ENCODE data around the gene AHDC1. TPM values are rescaled to one million over a fixed set of nuclear protein-coding genes. Genes with fewer than 3 reads are reported as not detected.
"Not testable (repeated sequence)": the region's sequence is repeated elsewhere in the genome, so short reads cannot be mapped to it uniquely, and the experiment has no call there.

Gene AHDC1
- total and polyA plus RNA-seq, 7 donors = 6.4 to 65.2 (median 35.9) TPM

DNA sequence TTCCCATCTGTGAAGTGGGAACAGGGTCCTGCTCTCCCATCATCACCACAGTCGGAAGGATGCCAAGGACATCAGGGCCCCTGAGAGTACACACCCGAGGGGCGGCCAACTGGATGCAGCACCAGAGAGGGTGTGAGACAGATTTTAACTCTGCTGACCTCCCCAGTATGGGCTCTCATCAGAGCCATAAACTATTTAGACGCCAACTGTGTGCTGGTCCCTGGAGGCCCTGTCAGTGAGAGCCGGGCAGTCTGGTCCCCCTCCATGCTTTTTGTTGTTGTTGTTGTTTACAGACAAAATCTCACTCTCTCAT lies 29.3 kb upstream of the AHDC1 start:
- Histone ChIP-seq H3K27me3 (ENCODE audit: insufficient read depth in 3 of 3, low read length in 2 of 3) (peaks cover 0 to 15% (median 7%) of the 10 kb centered on the region in 3 donors), H3K27ac (peak overlapping the region; percentile 41), H3K4me1 (peaks cover 8% of the 10 kb centered on the region), H3K4me3 (peak overlapping the region; percentile 60), H3K36me3 (ENCODE audit: insufficient read depth in 1 of 2, low read depth in 1 of 2) (no peaks in the 10 kb centered on the region), H3K9me3 (no peaks in the 10 kb centered on the region)
- TF ChIP-seq, protein P1, sequence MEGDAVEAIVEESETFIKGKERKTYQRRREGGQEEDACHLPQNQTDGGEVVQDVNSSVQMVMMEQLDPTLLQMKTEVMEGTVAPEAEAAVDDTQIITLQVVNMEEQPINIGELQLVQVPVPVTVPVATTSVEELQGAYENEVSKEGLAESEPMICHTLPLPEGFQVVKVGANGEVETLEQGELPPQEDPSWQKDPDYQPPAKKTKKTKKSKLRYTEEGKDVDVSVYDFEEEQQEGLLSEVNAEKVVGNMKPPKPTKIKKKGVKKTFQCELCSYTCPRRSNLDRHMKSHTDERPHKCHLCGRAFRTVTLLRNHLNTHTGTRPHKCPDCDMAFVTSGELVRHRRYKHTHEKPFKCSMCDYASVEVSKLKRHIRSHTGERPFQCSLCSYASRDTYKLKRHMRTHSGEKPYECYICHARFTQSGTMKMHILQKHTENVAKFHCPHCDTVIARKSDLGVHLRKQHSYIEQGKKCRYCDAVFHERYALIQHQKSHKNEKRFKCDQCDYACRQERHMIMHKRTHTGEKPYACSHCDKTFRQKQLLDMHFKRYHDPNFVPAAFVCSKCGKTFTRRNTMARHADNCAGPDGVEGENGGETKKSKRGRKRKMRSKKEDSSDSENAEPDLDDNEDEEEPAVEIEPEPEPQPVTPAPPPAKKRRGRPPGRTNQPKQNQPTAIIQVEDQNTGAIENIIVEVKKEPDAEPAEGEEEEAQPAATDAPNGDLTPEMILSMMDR (IDR thresholded peaks at IDR 0.05) = no peak
- no peak for ATAC-seq
- 74 to 81% (median 77%) methylated on average over 5 of the region's 5 CpGs for WGBS, 3 donors
- intact Hi-C loops (cut with DNase I) = no loop called here
- no peak for DNase-seq

- Histone ChIP-seq H3K36me3 (ENCODE audit: insufficient read depth in 1 of 2, low read depth in 1 of 2) (no peaks in the 10 kb centered on the region), H3K9me3 (no peaks in the 10 kb centered on the region), H3K4me1 (peaks cover 8% of the 10 kb centered on the region), H3K4me3 (no peak overlapping the region), H3K27me3 (ENCODE audit: insufficient read depth in 3 of 3, low read length in 2 of 3) (peaks cover 0 to 15% (median 7%) of the 10 kb centered on the region in 3 donors), H3K27ac (peak overlapping the region; percentile 50)
- 67 to 78% (median 77%) methylated on average over 14 of the region's 14 CpGs for WGBS, 3 donors
- TF ChIP-seq, protein P1 (IDR thresholded peaks at IDR 0.05) = no peak
- ATAC-seq (no peak), DNase-seq (no peak)
- intact Hi-C loops (cut with DNase I) = no loop called here
Measured at GRCh38 chr1:27632387-27633297, 28.7 kb upstream of the AHDC1 start.

DNA sequence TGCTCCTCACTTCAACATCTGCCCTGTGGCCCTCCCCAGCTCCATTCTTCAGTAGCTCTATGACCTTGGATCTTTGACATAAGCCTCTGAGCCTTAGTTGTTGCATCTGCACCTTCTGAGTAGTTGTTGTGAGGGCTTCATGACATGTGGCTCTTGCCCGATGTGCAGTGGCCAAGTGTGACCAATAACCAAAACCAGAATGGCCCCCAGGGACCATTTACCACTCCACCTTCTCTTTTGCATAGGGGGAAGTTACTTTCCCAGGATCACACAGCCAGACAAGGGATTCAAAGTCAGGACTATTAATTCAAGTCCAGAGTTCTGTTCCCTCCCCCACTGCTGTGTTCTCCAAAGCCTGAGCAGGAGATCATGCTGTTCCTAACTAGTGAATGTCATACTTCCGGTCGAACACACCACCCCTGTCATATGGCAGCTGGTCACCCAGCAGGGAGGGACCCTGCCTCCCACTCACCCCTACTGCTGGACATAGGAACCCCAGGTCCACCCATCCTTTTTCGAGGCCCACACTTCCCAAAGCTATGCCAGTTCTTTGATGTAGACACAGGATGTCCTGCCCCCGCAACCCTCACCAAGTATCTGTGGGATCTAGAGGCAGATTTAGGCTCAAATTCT lies 27.0 kb upstream of the AHDC1 start:
- ATAC-seq = peak in 3 of 4 donors; percentile 29 to 57 (median 54)
- peaks cover 0 to 15% (median 7%) of the 10 kb centered on the region in 3 donors for H3K27me3 ChIP-seq (ENCODE audit: insufficient read depth in 3 of 3, low read length in 2 of 3)
- H3K27ac ChIP-seq = peak overlapping the region; percentile 50
- peaks cover 8% of the 10 kb centered on the region for H3K4me1 ChIP-seq
- H3K9me3 ChIP-seq = no peaks in the 10 kb centered on the region
- TF ChIP-seq, protein P1 (IDR thresholded peaks at IDR 0.05) = no peak
- no peak for DNase-seq
- no peak overlapping the region for H3K4me3 ChIP-seq
- no peaks in the 10 kb centered on the region for H3K36me3 ChIP-seq (ENCODE audit: insufficient read depth in 1 of 2, low read depth in 1 of 2)
- intact Hi-C loops (cut with DNase I) = no loop called here
- 52 to 62% (median 58%) methylated on average over 5 of the region's 5 CpGs for WGBS, 3 donors

- H3K27me3 ChIP-seq (ENCODE audit: insufficient read depth in 3 of 3, low read length in 2 of 3) = peaks cover 0 to 8% (median 0%) of the 10 kb centered on the region in 3 donors
- no peaks in the 10 kb centered on the region for H3K9me3 ChIP-seq
- intact Hi-C loops (cut with DNase I) = no loop called here
- no peak for ATAC-seq
- no peaks in the 10 kb centered on the region for H3K36me3 ChIP-seq (ENCODE audit: insufficient read depth in 1 of 2, low read depth in 1 of 2)
- DNase-seq = peak in 1 of 2 donors; percentile 47
- TF ChIP-seq, protein P1 (IDR thresholded peaks at IDR 0.05) = no peak
- peaks cover 8% of the 10 kb centered on the region for H3K4me1 ChIP-seq
- no peak overlapping the region for H3K27ac ChIP-seq
- no peak overlapping the region for H3K4me3 ChIP-seq
- WGBS, 3 donors = 34 to 51% (median 40%) methylated on average over 3 of the region's 3 CpGs
Measured at GRCh38 chr1:27628712-27629111, 24.8 kb upstream of the AHDC1 start.

- DNase-seq (peak in 1 of 2 donors; percentile 17), ATAC-seq (peak in 2 of 4 donors; percentile 37 to 45)
- 48 to 61% (median 59%) methylated on average over 4 of the region's 4 CpGs for WGBS, 3 donors
- H3K4me1 ChIP-seq; intact Hi-C loops (cut with DNase I); H3K9me3 ChIP-seq; H3K4me3 ChIP-seq; H3K27ac ChIP-seq; H3K27me3 ChIP-seq (ENCODE audit: insufficient read depth in 3 of 3, low read length in 2 of 3); H3K36me3 ChIP-seq (ENCODE audit: insufficient read depth in 1 of 2, low read depth in 1 of 2): not testable (repeated sequence)
Measured at GRCh38 chr1:27627733-27628132, 23.8 kb upstream of the AHDC1 start.
